Measurements from ENCODE around the gene GSTO2. TPM values are rescaled to one million over a fixed set of nuclear protein-coding genes. Genes with fewer than 3 reads are reported as not detected.

Gene GSTO2
- total and polyA plus RNA-seq, 2 of the 13 experiments (the other 11 are each of a cell fraction or from before 2014, with no cell fraction given) = 2.1 to 7.9 TPM

GRCh38 chr10:104252368-104252767, 16.6 kb upstream of the GSTO2 start:
- BruUV-seq (replicated peaks) = TSS peak; percentile 70
- CTCF ChIA-PET (ENCODE audit: low intra/inter-chr PET ratio, low total read pairs) = no interaction called here
- intact Hi-C loops (cut with micrococcal nuclease; ENCODE audit: unreplicated experiment) (loop anchor here (10.0 kb wide), 1 partner anchor 128 kb away; the partner anchor contains the start of gene SFR1), in situ Hi-C loops (cut with HindIII; ENCODE audit: extremely low pct_ligation_motif_present, low pct_unique_long_range_greater_than_20kb) (no loop called here)
- POLR2A ChIA-PET = interaction anchor here (1.3 to 6.7 kb wide), 4 partner anchors 8 to 37 kb away, joined by 3 to 59 read pairs (median 31); partner anchors contain the start of gene CFAP43
- Histone ChIP-seq H3K79me2 (ENCODE audit: insufficient read depth, low read length) (peaks cover 37% of the 10 kb centered on the region), H3K27me3 (ENCODE audit: control insufficient read depth in 1 of 2, insufficient read depth in 2 of 2, low read length in 2 of 2) (no peaks in the 10 kb centered on the region; a peak in 1 of 5 replicates), H3K4me3 (replicated peaks in 1 of 3; ENCODE audit: insufficient read depth in 1 of 3, low read depth in 2 of 3, low read length in 3 of 3) (no peak overlapping the region; a peak in 1 of 6 replicates), H2AFZ (ENCODE audit: low read length) (no peak overlapping the region), H3K36me3 (replicated peaks in 1 of 2; ENCODE audit: control insufficient read depth in 1 of 2, insufficient read depth in 2 of 2, low read length in 2 of 2) (no peaks in the 10 kb centered on the region), H4K20me1 (ENCODE audit: insufficient read depth, low read length) (no peaks in the 10 kb centered on the region; the same call in 1 of the 2 replicates), H3K4me1 (ENCODE audit: insufficient read depth, low read length) (peaks cover 60% of the 10 kb centered on the region), H3K9me3 (ENCODE audit: low read length) (peaks cover 2% of the 10 kb centered on the region; the same call in 1 of the 2 replicates), H3K4me2 (ENCODE audit: low read depth, low read length) (peak overlapping the region; percentile 84), H3K9ac (ENCODE audit: insufficient read depth, low read depth, low read length) (no peak overlapping the region), H3K27ac (ENCODE audit: extremely low read length, insufficient read depth, low read length) (peak overlapping the region; percentile 90)
- FAIRE-seq (no peak), ATAC-seq (no peak), DNase-seq (ENCODE audit: low spot score) (no peak)
- TF ChIP-seq CEBPG (CRISPR knock-in tag; IDR thresholded peaks at IDR 0.05) = 0 out of 2 replicates have a peak, but pooled peaks have one; percentile 10
- TF ChIP-seq HMGXB3 (CRISPR knock-in tag; IDR thresholded peaks at IDR 0.05; ENCODE audit: borderline replicate concordance) = no peak
- TF ChIP-seq ZNF263 (CRISPR knock-in tag; IDR thresholded peaks at IDR 0.05) = 0 out of 2 replicates have a peak, but pooled peaks have one; percentile 16
- no peak for TF ChIP-seq CAMTA2 (CRISPR knock-in tag; IDR thresholded peaks at IDR 0.05; ENCODE audit: borderline replicate concordance)
- TF ChIP-seq ZSCAN21 (CRISPR knock-in tag; IDR thresholded peaks at IDR 0.05; ENCODE audit: borderline replicate concordance) = 0 out of 2 replicates have a peak, but pooled peaks have one; percentile 36
- no peak for TF ChIP-seq ISX (CRISPR knock-in tag; conservative IDR thresholded peaks at IDR 0.05)
- no peak for TF ChIP-seq SOX13 (IDR thresholded peaks at IDR 0.05)
- no peak for TF ChIP-seq SOX13 (CRISPR knock-in tag; conservative IDR thresholded peaks at IDR 0.05 in 1 of 2, IDR thresholded peaks at IDR 0.05 in 1 of 2)
- no peak for TF ChIP-seq NR2C2 (CRISPR knock-in tag; IDR thresholded peaks at IDR 0.05; ENCODE audit: borderline replicate concordance)
- TF ChIP-seq CEBPZ (IDR thresholded peaks at IDR 0.05; ENCODE audit: low read length) = no peak
- TF ChIP-seq TBX3 (IDR thresholded peaks at IDR 0.05; ENCODE audit: borderline replicate concordance) = no peak

All from HepG2 (cell line).